Skin epidermis (tissue), 12 donors: ENCODE measurements around the gene PIP4K2A.

Experiments used
- H3K27ac ChIP-seq, 21 experiments: fragments of 200-600 bp; sonication (generic) in 11 of 21; one replicate each; pipeline ENCODE4 v1.5.0; 2020; ENCODE audit warnings: mild to moderate bottlenecking in 3 of 21, inconsistent platforms in 2 of 21, moderate library complexity in 2 of 21
- H3K4me3 ChIP-seq, 7 experiments: fragments of 200-600 bp; sonication (generic) in 2 of 7; one replicate each; pipeline ENCODE4 v1.5.0; 2020; ENCODE audit warnings: inconsistent platforms in 2 of 7, mild to moderate bottlenecking in 2 of 7, moderate library complexity in 1 of 7

Gene PIP4K2A

DNA sequence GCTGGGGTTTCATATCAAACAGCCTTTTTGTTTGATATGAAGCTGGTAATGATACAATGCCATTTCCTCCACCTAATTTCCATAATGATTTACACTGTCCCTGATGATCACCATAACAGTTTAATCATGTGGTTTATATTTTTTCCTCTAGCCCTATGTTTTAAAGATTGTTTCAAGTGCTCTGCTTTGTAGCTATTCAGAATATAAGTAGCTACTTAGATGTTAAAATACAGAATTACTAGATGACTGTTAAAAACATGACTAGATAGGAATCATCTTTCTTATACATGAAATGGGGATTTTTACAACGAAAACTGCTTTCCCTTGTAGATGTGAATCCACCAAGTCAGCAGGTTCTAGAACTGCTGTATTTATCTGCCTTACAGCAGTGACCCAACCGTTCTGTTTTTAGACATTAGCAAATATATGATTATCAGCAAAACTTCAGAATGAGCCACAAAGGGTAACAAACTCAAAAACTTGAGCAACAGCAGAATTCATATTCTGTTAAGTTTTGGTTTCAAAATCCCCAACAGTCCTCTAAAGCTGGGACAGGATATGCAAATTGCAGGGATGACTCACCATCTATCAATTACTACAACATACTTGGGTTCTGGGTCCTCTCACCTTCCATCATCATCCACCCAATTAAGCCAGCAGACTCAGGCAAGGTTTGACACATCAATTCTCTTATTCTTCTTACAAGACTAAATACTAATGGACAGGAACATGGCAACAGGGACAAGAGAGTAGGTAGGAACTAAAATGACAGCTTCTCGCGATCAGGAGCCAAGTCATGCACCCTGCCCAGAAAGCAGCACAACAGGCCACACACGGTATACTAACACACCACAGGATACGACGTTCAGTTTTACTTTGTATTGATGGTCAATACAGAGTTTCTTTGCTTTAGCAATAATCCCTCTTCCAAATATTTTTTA lies 83.9 kb downstream of the PIP4K2A start:
- H3K4me3 ChIP-seq, result peak overlapping the region in 2 of 7 experiments; percentile 11 to 23

DNA sequence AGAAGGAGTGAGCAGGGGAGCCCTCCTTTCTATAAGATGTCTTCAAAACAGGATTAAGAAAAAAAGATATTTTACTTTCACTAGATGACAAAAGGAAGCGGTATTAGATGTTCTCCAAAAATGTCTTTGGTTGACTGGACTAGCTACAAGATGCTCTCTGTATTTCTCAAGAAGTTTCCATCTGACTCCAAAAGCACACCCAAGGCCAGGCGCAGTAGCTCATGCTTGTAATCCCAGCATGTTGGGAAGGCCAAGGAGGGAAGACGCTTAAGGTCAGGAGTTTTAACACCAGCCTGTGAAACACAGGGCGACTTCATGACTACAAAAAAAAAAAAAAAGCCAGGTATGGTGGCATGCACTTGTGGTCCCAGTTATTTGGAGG lies 84.5 kb downstream of the PIP4K2A start:
- Histone ChIP-seq H3K27ac (peak overlapping the region in 15 of 21 experiments; percentile 11 to 89 (median 58)), H3K4me3 (no peak overlapping the region)

More for the DNA sequence above, 83.9 kb downstream of the PIP4K2A start:
- peak overlapping the region in 16 of 21 experiments; percentile 11 to 89 (median 58) for H3K27ac ChIP-seq

DNA sequence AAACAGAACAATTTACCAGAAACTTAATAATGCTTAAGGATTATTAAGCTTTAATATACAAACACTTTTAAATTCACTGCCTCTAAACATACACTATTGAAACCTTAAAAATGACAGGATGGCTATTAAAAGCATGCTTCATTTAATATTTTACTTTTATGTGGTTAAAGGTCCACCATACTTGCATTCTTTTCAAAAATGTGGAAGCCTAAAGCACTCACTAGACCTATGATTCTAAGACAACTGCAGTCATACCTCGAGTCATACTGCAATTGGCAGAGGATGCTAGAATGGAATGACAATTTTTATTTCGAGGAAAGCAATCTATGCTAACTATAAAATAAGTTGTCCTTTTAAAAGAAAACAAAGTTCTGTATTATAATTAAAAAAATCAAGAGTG lies 85.3 kb downstream of the PIP4K2A start:
- Histone ChIP-seq H3K4me3 (no peak overlapping the region), H3K27ac (peak overlapping the region in 5 of 21 experiments; percentile 68 to 89 (median 72))

DNA sequence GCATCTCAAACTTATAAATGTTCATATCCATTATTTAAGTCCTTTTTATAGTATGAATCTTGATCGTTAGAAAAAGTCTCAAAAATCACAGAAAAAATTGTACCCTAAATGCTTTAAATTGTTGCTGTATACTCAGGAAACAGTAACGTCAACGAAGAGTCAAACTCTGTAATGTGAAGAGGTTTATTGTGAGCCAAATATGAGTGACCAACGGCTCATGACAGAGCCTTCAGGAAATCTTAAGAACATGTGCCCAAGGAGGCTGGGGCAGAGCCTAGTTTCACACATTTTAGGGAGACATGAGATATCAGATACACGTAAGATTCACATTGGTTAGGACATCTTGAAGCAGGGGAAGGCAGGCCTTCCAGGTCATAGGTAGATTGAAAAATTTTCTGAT lies 86.1 kb downstream of the PIP4K2A start:
- Histone ChIP-seq H3K27ac (peak overlapping the region in 7 of 21 experiments; percentile 4 to 89 (median 24)), H3K4me3 (no peak overlapping the region)

DNA sequence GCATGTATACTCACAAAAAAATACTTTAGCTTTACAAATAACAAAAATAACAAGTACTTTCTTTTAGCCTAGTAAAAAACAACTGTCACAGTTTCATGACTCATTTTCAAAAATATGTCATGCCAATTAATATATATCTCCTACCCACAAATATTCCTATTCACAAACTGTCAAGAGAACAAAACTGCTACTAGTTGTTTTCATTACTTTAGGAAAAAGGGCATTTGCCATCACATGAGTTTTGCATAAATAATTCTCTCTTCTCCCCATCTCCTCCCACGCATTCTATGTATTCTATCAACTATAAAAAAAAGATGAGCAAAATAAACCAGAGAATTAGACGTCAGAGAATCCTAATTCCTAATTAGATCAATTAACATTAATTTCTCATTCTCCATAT lies 87.6 kb downstream of the PIP4K2A start:
- Histone ChIP-seq H3K4me3 (no peak overlapping the region), H3K27ac (peak overlapping the region in 4 of 21 experiments; percentile 15 to 89 (median 37))

DNA sequence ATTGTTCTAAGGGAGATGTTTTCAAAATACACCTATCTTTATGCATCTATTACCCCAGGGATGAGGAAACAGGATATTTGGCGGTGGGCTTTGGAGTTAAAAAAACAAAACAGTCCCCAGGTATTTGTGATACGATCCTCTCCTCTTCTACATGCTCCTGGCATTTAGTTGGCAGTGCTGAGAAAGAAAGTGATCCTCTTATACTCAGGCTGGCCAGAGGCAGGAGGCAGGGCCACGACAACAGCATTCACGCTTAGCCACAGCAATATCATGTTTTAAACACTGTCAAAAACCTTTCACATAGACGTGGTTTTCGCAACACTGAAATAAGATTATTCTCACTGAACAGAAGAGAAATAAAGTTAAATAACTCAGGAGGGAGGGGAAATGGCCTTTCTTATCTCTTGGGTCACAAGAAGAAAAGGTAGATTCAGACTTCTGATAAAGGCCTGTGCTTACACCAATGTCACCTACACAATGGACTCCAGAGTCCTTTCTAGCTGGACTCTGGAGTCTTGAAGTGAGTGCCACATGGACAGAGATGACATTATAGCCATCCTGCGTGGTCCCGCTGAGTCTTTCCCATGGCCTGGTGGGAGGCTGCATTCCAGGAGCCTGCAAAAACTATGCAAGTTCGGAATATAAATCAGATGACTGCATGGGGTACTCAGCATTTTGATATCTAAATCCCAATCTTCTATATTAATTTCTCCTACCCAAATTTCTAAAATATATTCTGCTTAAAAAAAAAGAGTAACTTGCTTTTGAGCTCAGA lies 88.7 kb downstream of the PIP4K2A start:
- H3K27ac ChIP-seq, result peak overlapping the region in 7 of 21 experiments; percentile 3 to 89 (median 33)

DNA sequence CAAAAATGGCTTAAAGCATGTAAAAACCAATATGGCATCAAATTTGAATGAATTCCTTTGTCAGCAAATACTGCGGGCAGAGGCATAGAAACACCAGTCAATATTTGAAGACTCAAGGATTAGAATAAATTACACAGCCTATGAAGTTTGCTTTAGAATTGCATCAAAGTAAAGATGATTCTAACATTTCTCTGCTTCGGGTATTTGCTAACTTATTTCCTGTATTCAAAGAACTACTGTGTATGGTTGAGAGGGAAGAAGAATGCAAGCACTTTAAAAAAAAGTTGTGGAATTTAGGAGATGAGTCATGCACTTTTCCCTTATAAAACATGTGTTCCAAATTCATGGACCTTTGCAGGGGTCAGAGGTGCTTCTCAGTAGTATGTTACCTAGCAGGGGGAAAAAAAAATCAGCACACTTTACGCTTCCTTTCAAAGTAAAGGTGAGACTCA lies 90.1 kb downstream of the PIP4K2A start:
- peak overlapping the region in 5 of 21 experiments; percentile 17 to 89 (median 47) for H3K27ac ChIP-seq

More for the DNA sequence above, 88.7 kb downstream of the PIP4K2A start:
- H3K4me3 ChIP-seq, result no peak overlapping the region

DNA sequence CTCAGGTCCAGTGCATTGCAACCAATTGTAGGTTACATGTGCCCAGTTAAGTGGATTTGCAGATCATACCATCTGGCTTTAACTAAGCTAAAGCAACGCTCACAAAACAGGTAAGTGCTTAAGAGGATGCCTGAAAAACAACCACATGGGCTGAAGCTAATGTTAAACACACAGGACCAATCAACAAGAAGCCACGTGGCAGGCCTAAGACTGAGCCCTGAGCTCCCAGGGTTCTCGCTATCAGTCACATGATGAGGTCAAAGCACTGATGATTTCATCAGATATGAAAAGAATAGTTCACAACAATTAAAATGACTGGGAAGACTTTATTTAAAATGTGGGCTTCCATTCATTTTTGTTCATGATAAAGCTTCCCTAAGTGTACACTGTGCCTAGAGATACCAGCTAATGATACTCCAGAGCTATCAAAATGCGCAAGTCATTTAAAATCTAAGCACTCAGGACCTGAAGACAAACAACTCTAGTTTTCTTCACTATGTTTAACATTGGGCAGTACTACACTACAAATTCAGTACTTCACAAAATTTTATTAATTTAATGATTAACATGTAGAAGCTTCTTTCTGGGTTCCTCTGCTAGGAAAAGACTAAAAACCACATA lies 90.6 kb downstream of the PIP4K2A start:
- Histone ChIP-seq H3K27ac (peak overlapping the region in 5 of 21 experiments; percentile 17 to 89 (median 47)), H3K4me3 (no peak overlapping the region)

More for the DNA sequence above, 90.1 kb downstream of the PIP4K2A start:
- H3K4me3 ChIP-seq, result no peak overlapping the region

DNA sequence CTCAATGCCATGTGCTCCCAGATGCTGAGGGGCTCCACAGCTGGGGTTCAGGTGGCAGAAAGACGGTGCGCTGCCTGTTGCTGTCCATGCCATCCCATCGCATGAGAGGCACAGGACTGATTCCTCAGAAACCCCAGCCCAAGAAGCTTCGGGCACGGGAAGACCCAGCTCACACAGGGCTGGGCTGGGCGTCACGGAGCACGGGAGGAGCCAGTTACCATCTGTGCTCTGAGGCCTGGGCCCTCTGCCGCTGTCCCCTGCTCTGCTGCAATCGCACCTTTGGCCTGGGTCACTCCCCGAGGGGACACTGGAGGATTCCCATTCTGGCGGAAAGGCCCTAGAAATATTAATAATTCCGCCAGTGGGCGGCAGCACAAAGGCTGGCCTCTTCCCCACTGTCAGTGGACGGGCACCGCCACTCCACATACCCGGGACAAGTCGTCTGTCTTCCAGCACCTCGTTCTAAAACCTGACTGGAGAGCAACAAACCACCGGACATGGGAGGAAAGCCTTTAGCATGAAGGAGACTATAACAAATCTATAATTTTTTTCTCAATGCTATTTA lies 92.1 kb downstream of the PIP4K2A start:
- Histone ChIP-seq H3K4me3 (no peak overlapping the region), H3K27ac (peak overlapping the region in 2 of 21 experiments; percentile 22 to 32)

DNA sequence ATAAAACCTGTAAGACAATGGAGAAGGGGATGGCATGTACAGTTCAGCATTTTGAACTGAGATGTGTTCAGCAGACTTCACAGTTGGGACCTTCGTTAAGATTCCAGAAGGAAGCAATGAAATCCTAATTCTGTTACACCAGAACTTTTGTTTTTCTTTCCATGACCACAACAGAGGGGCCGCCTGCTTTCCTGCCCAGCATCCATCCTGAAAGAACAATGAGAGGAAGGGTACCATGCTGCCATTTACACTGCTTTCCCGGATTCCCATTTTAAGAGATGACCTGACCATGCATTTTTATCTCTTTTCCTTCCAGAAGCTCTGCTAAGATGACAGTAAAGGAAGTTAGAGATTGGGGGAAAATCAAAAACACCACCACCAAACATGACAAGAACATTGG lies 92.7 kb downstream of the PIP4K2A start:
- peak overlapping the region in 2 of 21 experiments; percentile 11 to 85 for H3K27ac ChIP-seq
- no peak overlapping the region for H3K4me3 ChIP-seq

DNA sequence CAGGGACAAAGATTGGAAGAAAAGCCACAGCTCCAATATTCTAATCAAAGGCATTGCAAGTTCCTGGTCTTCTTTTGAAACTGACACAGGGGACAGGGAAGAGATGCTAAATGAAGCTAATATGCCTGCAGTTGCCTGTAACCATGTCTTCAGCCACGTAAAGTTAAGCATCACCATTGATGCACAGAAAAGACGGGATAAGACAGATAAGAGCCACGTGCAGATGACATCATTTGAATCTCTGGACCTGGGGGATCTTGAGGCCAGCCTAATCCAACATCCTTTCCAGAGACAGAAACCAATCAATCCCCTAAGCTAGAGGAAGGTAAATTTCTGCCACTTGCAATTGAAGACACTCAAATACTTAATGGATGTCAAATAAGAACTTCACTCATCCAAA lies 93.4 kb downstream of the PIP4K2A start:
- Histone ChIP-seq H3K4me3 (no peak overlapping the region), H3K27ac (peak overlapping the region in 12 of 21 experiments; percentile 11 to 85 (median 38))

DNA sequence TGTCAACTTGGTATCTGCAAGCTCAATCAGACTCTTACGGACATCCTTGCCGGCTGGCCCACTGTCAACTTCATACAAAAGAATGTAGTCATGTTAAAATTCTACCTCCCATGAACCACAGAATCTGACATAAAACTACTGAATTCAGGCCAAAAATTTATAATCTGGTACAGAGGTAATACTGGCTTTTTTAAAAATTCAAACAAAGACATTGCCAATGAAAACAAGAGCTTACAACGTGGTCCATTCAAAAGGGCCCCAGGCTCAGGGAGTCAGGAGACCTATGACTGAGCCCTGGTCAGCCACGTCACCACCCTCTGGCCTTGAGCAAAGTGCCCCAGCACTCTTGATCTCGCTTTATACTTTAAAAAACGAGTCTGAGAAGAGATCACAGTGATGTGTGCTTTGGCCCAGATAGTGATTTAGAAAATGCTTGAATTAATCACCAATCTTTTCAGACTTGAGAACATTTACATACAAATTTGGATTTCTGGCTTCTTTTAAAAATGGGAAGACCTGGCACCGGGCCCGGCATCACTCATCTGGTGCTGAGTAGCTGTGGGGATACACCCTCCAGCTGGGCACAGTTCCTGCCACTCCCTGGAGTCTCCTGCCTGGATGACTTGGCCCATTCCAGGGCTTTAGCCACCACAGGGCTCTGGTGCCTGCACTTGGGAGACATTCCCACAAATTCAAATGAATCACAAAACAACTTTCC lies 94.1 kb downstream of the PIP4K2A start:
- Histone ChIP-seq H3K27ac (peak overlapping the region in 15 of 21 experiments; percentile 0 to 85 (median 45)), H3K4me3 (no peak overlapping the region)

DNA sequence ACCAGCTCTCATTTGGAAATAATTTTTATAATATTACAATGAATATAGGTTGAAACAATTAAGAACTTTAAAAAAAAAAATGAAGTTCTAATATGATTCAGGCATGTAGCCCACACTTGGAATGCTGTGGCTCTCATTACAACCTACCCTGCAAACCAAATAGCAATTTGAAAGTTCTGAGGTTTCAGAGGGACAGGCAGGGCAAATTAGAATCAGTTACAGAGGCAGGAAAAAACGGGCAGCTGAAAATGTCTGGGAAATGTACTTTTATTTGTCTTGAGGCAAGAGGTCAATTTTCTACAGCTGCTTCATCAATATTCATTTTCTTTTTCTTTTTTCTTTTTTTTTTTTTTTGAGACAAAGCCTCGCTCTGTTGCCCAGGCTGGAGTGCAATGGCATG lies 95.3 kb downstream of the PIP4K2A start:
- Histone ChIP-seq H3K27ac (peak overlapping the region in 3 of 21 experiments; percentile 16 to 85 (median 37)), H3K4me3 (no peak overlapping the region)

DNA sequence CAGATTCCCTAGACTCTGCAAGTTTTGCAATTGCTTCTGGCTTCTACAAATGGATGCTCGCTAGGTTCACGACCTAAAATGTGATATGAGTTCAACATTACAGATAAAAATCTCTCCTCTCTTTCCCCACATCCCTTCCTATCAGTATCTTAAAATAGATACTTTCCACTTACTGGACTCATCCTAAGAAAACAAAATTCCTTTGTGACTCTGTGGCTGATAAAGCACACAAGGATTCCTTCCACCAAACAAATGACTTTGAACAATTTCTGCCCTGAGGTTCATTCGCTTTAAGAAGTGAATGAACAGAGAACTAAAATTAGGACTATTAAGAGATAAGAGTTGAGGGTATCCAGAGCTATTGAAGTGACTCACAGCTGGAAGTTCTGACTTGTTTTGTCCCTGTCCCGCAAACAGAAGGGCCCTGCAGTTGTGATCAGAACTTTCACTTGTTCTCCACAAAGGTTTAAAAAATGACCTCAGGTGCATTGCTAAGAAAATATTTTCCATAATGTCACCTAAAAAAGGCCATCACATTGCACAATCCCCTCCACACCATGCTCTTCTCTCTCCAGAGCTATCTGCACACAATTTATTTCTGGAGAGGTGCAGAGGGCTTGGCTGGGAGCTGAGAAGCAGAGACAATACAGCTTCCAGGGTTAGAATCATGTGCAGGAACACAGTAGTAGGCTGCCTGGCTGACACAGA lies 96.1 kb downstream of the PIP4K2A start:
- peak overlapping the region in 7 of 21 experiments; percentile 3 to 85 (median 39) for H3K27ac ChIP-seq
- no peak overlapping the region for H3K4me3 ChIP-seq

DNA sequence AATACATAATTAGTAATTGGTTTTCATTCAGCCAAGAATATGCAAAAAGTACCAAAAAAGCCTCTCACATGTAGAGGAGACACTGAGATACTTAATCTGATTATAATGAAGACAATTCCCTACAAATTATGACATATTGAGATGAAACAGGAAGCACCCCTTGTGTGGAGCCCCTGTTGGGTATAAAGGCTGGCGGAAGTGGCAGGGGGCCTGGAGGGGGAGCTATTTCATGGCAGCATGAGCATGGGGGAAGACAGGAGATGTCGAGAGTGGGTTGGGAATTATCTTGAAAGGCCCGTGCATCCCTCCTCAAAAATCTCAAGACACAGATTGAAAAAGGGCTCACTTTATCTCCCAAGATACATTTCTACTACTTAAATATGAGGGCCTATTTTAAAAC lies 96.9 kb downstream of the PIP4K2A start:
- Histone ChIP-seq H3K27ac (peak overlapping the region in 2 of 21 experiments; percentile 52 to 85), H3K4me3 (no peak overlapping the region)

DNA sequence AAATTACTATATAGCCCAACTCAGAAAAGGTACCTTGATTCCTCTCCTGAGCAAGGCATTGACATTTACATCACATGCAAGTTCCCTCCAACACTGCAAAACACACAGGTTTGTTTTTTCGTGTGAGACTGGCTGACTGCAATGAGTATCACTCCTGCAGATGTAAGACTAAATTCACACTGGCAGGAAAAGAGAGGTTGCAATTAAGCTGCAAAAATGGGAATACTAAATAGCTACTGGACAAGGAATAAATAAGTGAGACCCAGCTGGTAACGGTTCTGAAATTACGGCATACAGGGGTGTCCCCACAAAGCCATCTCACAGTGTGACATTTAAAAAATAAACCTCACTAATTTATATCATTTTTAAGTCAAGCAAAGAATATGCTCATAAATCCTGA lies 97.3 kb downstream of the PIP4K2A start:
- Histone ChIP-seq H3K27ac (peak overlapping the region in 1 of 21 experiments; percentile 85), H3K4me3 (no peak overlapping the region)

DNA sequence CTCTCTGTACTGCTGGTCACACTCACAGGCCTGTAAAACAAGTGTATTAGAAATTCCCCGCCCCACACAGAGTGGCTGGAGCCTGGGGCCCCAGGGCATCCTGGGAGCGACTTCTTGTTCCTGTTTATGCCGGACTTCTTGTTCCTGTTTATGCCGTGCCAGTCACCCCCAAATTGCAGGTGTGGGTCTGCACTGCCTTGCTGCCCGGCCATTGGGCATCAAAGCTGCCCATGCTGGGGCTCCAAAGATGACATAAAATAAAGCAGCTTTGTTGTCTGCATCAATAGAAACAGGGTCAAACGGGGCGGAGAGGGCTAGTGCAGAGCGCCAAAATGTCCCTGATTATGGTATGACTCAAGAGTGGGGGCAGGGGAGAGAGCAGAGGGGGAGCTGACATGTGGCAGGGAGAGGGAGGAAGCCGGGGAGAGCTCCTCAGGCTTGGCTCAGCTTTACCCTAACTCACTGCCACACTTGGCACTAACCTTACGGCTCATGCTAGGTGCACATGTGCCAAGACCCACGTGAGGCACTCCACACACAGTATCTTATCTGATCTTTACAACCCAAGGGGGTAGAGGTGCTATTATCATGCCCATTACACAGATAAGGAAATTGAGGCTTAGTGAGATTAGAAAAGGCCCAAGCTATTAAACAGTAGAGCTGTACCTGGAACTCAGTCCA lies 98.4 kb downstream of the PIP4K2A start:
- no peak overlapping the region for H3K4me3 ChIP-seq
- peak overlapping the region in 13 of 21 experiments; percentile 4 to 85 (median 49) for H3K27ac ChIP-seq
